ENCODE data around the gene PCDHB10. TPM values are rescaled to one million over a fixed set of nuclear protein-coding genes. Genes with fewer than 3 reads are reported as not detected.
"Not testable (repeated sequence)": the region's sequence is repeated elsewhere in the genome, so short reads cannot be mapped to it uniquely, and the experiment has no call there.

Gene PCDHB10
- total and polyA plus RNA-seq, 2 donors from 2014 or later, result 0.73 to 2.3 TPM

DNA sequence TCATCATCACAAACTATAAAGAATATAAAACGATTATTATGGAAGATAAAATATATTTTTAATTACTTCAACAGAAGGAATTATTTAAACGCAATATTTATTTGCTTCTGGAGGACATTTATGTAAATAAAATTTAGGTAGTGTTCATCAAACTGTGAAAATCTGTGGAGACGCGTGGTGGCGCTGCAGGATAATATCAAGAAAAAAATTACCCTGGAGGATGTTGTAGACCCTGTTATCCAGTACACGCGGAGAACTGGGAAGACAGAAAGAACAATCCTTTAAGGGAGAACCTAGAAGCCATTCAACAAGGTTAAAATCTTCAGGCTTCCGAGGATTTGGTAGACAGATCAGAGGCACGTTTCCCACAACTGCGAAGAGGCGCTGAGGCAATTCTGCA, 16.3 kb downstream of the PCDHB10 start, which contains the start of gene PCDHB12:
Gene PCDHB12, plus strand, starts transcription at position 242 of the 400 bp plus-strand sequence. CDS start 189 bp downstream, outside the sequence.
- Histone ChIP-seq H3K4me1 (ENCODE audit: control insufficient read depth in 2 of 3, insufficient read depth in 2 of 3, low read depth in 1 of 3, low read length in 3 of 3) (no peaks in the 10 kb centered on the region), H3K9me3 (ENCODE audit: control insufficient read depth in 2 of 3, insufficient read depth in 1 of 3, low read length in 3 of 3) (peaks cover 0 to 13% (median 9%) of the 10 kb centered on the region in 3 donors), H3K9ac (ENCODE audit: low read length in 3 of 3) (no peak within 1 kb of the TSS), H3K27me3 (ENCODE audit: control insufficient read depth, insufficient read depth, low read length) (no peaks in the 10 kb centered on the region), H3K4me3 (ENCODE audit: low read length in 3 of 3) (peak within 1 kb of the TSS in 2 of 3 donors; percentile 6 to 28), H3K36me3 (ENCODE audit: control insufficient read depth in 2 of 3, insufficient read depth in 3 of 3, low read length in 3 of 3) (no peaks in the 10 kb centered on the region), H3K27ac (ENCODE audit: low read depth in 2 of 2, low read length in 2 of 2) (no peak within 1 kb of the TSS)
- FAIRE-seq (no peak), DNase-seq (peak in 2 of 5 donors; percentile 42 to 44)
- intact Hi-C loops (cut with DNase I), result no loop called here
- TF ChIP-seq, protein P1, sequence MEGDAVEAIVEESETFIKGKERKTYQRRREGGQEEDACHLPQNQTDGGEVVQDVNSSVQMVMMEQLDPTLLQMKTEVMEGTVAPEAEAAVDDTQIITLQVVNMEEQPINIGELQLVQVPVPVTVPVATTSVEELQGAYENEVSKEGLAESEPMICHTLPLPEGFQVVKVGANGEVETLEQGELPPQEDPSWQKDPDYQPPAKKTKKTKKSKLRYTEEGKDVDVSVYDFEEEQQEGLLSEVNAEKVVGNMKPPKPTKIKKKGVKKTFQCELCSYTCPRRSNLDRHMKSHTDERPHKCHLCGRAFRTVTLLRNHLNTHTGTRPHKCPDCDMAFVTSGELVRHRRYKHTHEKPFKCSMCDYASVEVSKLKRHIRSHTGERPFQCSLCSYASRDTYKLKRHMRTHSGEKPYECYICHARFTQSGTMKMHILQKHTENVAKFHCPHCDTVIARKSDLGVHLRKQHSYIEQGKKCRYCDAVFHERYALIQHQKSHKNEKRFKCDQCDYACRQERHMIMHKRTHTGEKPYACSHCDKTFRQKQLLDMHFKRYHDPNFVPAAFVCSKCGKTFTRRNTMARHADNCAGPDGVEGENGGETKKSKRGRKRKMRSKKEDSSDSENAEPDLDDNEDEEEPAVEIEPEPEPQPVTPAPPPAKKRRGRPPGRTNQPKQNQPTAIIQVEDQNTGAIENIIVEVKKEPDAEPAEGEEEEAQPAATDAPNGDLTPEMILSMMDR (IDR thresholded peaks at IDR 0.05; ENCODE audit: borderline replicate concordance, extremely low read depth, insufficient read depth), result no peak

- H3K9me3 ChIP-seq (ENCODE audit: control insufficient read depth in 2 of 3, insufficient read depth in 1 of 3, low read length in 3 of 3), result peaks cover 0 to 23% (median 14%) of the 10 kb centered on the region in 3 donors
- H3K4me3 ChIP-seq (ENCODE audit: low read length in 3 of 3); DNase-seq; H3K36me3 ChIP-seq (ENCODE audit: control insufficient read depth in 2 of 3, insufficient read depth in 3 of 3, low read length in 3 of 3); H3K9ac ChIP-seq (ENCODE audit: low read length in 3 of 3); H3K4me1 ChIP-seq (ENCODE audit: control insufficient read depth in 2 of 3, insufficient read depth in 2 of 3, low read depth in 1 of 3, low read length in 3 of 3); FAIRE-seq; H3K27ac ChIP-seq (ENCODE audit: low read depth in 2 of 2, low read length in 2 of 2); H3K27me3 ChIP-seq (ENCODE audit: control insufficient read depth, insufficient read depth, low read length); intact Hi-C loops (cut with DNase I): not testable (repeated sequence)
These were observed 18.1 kb downstream of the PCDHB10 start for GRCh38 chr5:141210281-141210680.

DNA sequence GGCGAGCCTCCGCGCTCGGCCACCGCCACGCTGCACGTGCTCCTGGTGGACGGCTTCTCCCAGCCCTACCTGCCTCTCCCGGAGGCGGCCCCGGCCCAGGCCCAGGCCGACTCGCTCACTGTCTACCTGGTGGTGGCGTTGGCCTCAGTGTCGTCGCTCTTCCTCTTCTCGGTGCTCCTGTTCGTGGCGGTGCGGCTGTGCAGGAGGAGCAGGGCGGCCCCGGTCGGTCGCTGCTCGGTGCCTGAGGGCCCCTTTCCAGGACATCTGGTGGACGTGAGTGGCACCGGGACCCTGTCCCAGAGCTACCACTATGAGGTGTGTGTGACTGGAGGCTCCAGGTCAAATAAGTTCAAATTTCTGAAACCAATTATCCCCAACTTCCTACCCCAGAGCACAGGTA, 18.7 kb downstream of the PCDHB10 start:
- intact Hi-C loops (cut with DNase I); DNase-seq; H3K9ac ChIP-seq (ENCODE audit: low read length in 3 of 3); H3K4me3 ChIP-seq (ENCODE audit: low read length in 3 of 3); H3K4me1 ChIP-seq (ENCODE audit: control insufficient read depth in 2 of 3, insufficient read depth in 2 of 3, low read depth in 1 of 3, low read length in 3 of 3); H3K27me3 ChIP-seq (ENCODE audit: control insufficient read depth, insufficient read depth, low read length); H3K27ac ChIP-seq (ENCODE audit: low read depth in 2 of 2, low read length in 2 of 2); FAIRE-seq; H3K36me3 ChIP-seq (ENCODE audit: control insufficient read depth in 2 of 3, insufficient read depth in 3 of 3, low read length in 3 of 3): not testable (repeated sequence)
- peaks cover 0 to 24% (median 14%) of the 10 kb centered on the region in 3 donors for H3K9me3 ChIP-seq (ENCODE audit: control insufficient read depth in 2 of 3, insufficient read depth in 1 of 3, low read length in 3 of 3)

GRCh38 chr5:141213656-141214339, 21.6 kb downstream of the PCDHB10 start, which contains the start of gene PCDHB13:
TSS of gene PCDHB13 (plus strand) at chr5:141213919. CDS start at chr5:141214124, 205 bp downstream.
- H3K4me1 ChIP-seq (ENCODE audit: control insufficient read depth in 2 of 3, insufficient read depth in 2 of 3, low read depth in 1 of 3, low read length in 3 of 3); intact Hi-C loops (cut with DNase I); H3K9ac ChIP-seq (ENCODE audit: low read length in 3 of 3); FAIRE-seq; H3K27me3 ChIP-seq (ENCODE audit: control insufficient read depth, insufficient read depth, low read length); H3K36me3 ChIP-seq (ENCODE audit: control insufficient read depth in 2 of 3, insufficient read depth in 3 of 3, low read length in 3 of 3); H3K27ac ChIP-seq (ENCODE audit: low read depth in 2 of 2, low read length in 2 of 2): not testable (repeated sequence)
- peaks cover 0 to 40% (median 16%) of the 10 kb centered on the region in 3 donors for H3K9me3 ChIP-seq (ENCODE audit: control insufficient read depth in 2 of 3, insufficient read depth in 1 of 3, low read length in 3 of 3)
- H3K4me3 ChIP-seq (ENCODE audit: low read length in 3 of 3), result peak within 1 kb of the TSS in 1 of 3 donors; percentile 12
- DNase-seq, result peak in 4 of 5 donors; percentile 34 to 56 (median 48)

DNA sequence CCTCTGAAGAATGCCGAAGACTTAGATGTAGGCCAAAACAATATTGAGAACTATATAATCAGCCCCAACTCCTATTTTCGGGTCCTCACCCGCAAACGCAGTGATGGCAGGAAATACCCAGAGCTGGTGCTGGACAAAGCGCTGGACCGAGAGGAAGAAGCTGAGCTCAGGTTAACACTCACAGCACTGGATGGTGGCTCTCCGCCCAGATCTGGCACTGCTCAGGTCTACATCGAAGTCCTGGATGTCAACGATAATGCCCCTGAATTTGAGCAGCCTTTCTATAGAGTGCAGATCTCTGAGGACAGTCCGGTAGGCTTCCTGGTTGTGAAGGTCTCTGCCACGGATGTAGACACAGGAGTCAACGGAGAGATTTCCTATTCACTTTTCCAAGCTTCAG, 22.4 kb downstream of the PCDHB10 start:
- H3K9me3 ChIP-seq (ENCODE audit: control insufficient read depth in 2 of 3, insufficient read depth in 1 of 3, low read length in 3 of 3), result peaks cover 0 to 42% (median 17%) of the 10 kb centered on the region in 3 donors
- H3K27ac ChIP-seq (ENCODE audit: low read depth in 2 of 2, low read length in 2 of 2); FAIRE-seq; DNase-seq; H3K9ac ChIP-seq (ENCODE audit: low read length in 3 of 3); H3K4me3 ChIP-seq (ENCODE audit: low read length in 3 of 3); H3K4me1 ChIP-seq (ENCODE audit: control insufficient read depth in 2 of 3, insufficient read depth in 2 of 3, low read depth in 1 of 3, low read length in 3 of 3); intact Hi-C loops (cut with DNase I); H3K27me3 ChIP-seq (ENCODE audit: control insufficient read depth, insufficient read depth, low read length); H3K36me3 ChIP-seq (ENCODE audit: control insufficient read depth in 2 of 3, insufficient read depth in 3 of 3, low read length in 3 of 3): not testable (repeated sequence)

GRCh38 chr5:141215504-141215903, 23.4 kb downstream of the PCDHB10 start:
- H3K36me3 ChIP-seq (ENCODE audit: control insufficient read depth in 2 of 3, insufficient read depth in 3 of 3, low read length in 3 of 3); DNase-seq; intact Hi-C loops (cut with DNase I); H3K27me3 ChIP-seq (ENCODE audit: control insufficient read depth, insufficient read depth, low read length); H3K9ac ChIP-seq (ENCODE audit: low read length in 3 of 3); FAIRE-seq; H3K4me1 ChIP-seq (ENCODE audit: control insufficient read depth in 2 of 3, insufficient read depth in 2 of 3, low read depth in 1 of 3, low read length in 3 of 3); H3K27ac ChIP-seq (ENCODE audit: low read depth in 2 of 2, low read length in 2 of 2); H3K4me3 ChIP-seq (ENCODE audit: low read length in 3 of 3): not testable (repeated sequence)
- peaks cover 0 to 43% (median 17%) of the 10 kb centered on the region in 3 donors for H3K9me3 ChIP-seq (ENCODE audit: control insufficient read depth in 2 of 3, insufficient read depth in 1 of 3, low read length in 3 of 3)

DNA sequence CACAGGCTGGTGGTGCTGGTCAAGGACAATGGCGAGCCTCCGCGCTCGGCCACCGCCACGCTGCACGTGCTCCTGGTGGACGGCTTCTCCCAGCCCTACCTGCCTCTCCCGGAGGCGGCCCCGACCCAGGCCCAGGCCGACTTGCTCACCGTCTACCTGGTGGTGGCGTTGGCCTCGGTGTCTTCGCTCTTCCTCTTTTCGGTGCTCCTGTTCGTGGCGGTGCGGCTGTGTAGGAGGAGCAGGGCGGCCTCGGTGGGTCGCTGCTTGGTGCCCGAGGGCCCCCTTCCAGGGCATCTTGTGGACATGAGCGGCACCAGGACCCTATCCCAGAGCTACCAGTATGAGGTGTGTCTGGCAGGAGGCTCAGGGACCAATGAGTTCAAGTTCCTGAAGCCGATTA, 23.9 kb downstream of the PCDHB10 start:
- H3K36me3 ChIP-seq (ENCODE audit: control insufficient read depth in 2 of 3, insufficient read depth in 3 of 3, low read length in 3 of 3); DNase-seq; H3K4me3 ChIP-seq (ENCODE audit: low read length in 3 of 3); FAIRE-seq; H3K9ac ChIP-seq (ENCODE audit: low read length in 3 of 3); H3K27ac ChIP-seq (ENCODE audit: low read depth in 2 of 2, low read length in 2 of 2); H3K4me1 ChIP-seq (ENCODE audit: control insufficient read depth in 2 of 3, insufficient read depth in 2 of 3, low read depth in 1 of 3, low read length in 3 of 3); H3K27me3 ChIP-seq (ENCODE audit: control insufficient read depth, insufficient read depth, low read length); intact Hi-C loops (cut with DNase I): not testable (repeated sequence)
- H3K9me3 ChIP-seq (ENCODE audit: control insufficient read depth in 2 of 3, insufficient read depth in 1 of 3, low read length in 3 of 3), result peaks cover 0 to 43% (median 17%) of the 10 kb centered on the region in 3 donors

Measured in kidney (tissue), 14 donors.